ENCODE measurements around the gene MMAB. TPM values are rescaled to one million over a fixed set of nuclear protein-coding genes. Genes with fewer than 3 reads are reported as not detected.

Gene MMAB
- total RNA-seq, 1 experiment from 2014 or later: 34.9 TPM

DNA sequence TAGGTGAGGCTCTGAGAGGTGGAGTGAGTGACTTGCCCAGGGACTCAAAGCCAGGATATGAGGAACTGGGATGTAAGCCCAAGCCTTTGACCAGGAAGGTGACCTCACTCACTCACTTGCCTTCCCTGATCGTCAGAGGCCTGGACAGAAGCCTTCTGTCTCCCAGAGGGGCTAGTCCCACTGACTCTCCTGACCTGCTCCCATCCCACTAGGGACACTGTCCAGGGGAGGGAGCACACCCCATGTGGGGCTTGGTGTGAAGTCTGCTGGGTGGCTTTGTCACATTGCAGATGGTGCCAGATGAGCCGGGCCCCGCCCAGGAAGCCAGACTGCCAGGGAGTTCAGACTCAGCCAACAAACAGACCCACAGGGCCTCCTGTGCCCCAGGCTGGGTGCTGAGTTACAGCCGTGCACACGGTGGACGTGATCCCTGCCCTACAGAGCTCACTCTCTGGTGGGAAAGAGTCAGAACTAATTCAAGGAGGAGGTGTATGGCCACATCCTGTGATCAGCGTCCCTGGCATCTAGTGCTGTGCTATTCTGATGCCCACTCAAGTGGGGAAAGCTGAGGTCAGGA is 28.3 kb downstream of the MMAB start:
- no peak overlapping the region for H3K27ac ChIP-seq (ENCODE audit: low read depth, low read length)
- no peak overlapping the region for H2AFZ ChIP-seq (ENCODE audit: low read depth, low read length, poor library complexity, severe bottlenecking)
- DNase-seq (ENCODE audit: low read depth, low spot score): no peak
- peaks cover 0 to 19% of the 10 kb centered on the region in 2 experiments; a peak in 2 of 4 replicates for H3K4me1 ChIP-seq (ENCODE audit: control insufficient read depth in 1 of 2, insufficient read depth in 2 of 2, low read length in 2 of 2)
- peaks cover 19% of the 10 kb centered on the region; the same call in 1 of the 2 replicates for H3K27me3 ChIP-seq (ENCODE audit: insufficient read depth, low read length)
- no peaks in the 10 kb centered on the region for H3K36me3 ChIP-seq (ENCODE audit: control insufficient read depth in 1 of 2, insufficient read depth in 2 of 2, low read length in 2 of 2)
- no peak overlapping the region for H3K4me3 ChIP-seq (replicated peaks in 1 of 2; ENCODE audit: low read depth in 1 of 2, low read length in 2 of 2)
- no peaks in the 10 kb centered on the region for H3K9me2 ChIP-seq (ENCODE audit: insufficient read depth)
- no peak for TF ChIP-seq YY1 (IDR thresholded peaks at IDR 0.05; ENCODE audit: extremely low read depth, insufficient replicate concordance, low read depth, low read length)
- TF ChIP-seq RAD21 (IDR thresholded peaks at IDR 0.05; ENCODE audit: low read depth): no peak
- no peak for TF ChIP-seq EZH2 (IDR thresholded peaks at IDR 0.05)
- TF ChIP-seq, protein P1, sequence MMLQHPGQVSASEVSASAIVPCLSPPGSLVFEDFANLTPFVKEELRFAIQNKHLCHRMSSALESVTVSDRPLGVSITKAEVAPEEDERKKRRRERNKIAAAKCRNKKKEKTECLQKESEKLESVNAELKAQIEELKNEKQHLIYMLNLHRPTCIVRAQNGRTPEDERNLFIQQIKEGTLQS (IDR thresholded peaks at IDR 0.05): no peak
- CTCF ChIA-PET: no interaction called here
- H4K20me1 ChIP-seq (ENCODE audit: insufficient read depth): no peaks in the 10 kb centered on the region
- peak; percentile 43 for ATAC-seq
- no peak overlapping the region for H3K9ac ChIP-seq (ENCODE audit: low read length)
- no peaks in the 10 kb centered on the region for H3K79me2 ChIP-seq (ENCODE audit: insufficient read depth, low read length)
- no TSS peak for BruUV-seq (replicated peaks)
- H3K4me2 ChIP-seq (ENCODE audit: low read length): peak overlapping the region; percentile 34
- H3K9me3 ChIP-seq (ENCODE audit: control insufficient read depth in 1 of 2, insufficient read depth in 1 of 2, low read depth in 1 of 2, low read length in 2 of 2): no peaks in the 10 kb centered on the region
- RAD21 ChIA-PET (ENCODE audit: low non-redundant PET in 1 of 2, low total read pairs in 2 of 2, uncharacterized antibody in 2 of 2, unreplicated experiment in 2 of 2): no interaction called here
- intact Hi-C loops (cut with micrococcal nuclease): no loop called here
- POLR2A ChIA-PET: no interaction called here

DNA sequence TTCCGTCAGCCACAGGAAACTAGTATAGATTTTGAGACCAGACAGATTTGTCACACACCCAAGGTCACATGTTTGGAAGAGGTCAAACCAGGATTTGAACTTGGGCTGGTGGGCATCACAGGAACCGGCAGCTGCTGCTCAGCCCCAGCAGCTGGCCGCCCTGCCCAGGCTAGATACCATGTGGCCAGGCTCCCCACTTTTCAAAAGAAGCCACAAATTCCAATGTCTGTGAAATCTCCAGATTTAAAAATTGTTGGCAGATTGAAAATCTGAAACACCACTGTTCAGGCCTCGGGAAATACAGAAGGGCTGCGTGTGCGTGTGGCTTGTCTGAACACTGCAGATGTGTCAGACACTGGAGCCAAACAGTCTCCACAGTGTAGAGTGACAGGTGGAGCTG is 30.4 kb downstream of the MMAB start:
- POLR2A ChIA-PET: no interaction called here

More for the DNA sequence above, 30.4 kb downstream of the MMAB start:
- ChIA-PET RAD21 (ENCODE audit: low non-redundant PET in 1 of 2, low total read pairs in 2 of 2, uncharacterized antibody in 2 of 2, unreplicated experiment in 2 of 2) (no interaction called here), CTCF (no interaction called here)
- Histone ChIP-seq H3K27ac (ENCODE audit: low read depth, low read length) (no peak overlapping the region), H3K79me2 (ENCODE audit: insufficient read depth, low read length) (no peaks in the 10 kb centered on the region), H3K9me2 (ENCODE audit: insufficient read depth) (no peaks in the 10 kb centered on the region), H3K4me1 (ENCODE audit: control insufficient read depth in 1 of 2, insufficient read depth in 2 of 2, low read length in 2 of 2) (peaks cover 0 to 24% of the 10 kb centered on the region in 2 experiments; a peak in 2 of 4 replicates), H3K4me2 (ENCODE audit: low read length) (no peak overlapping the region), H3K9ac (ENCODE audit: low read length) (no peak overlapping the region), H3K36me3 (ENCODE audit: control insufficient read depth in 1 of 2, insufficient read depth in 2 of 2, low read length in 2 of 2) (no peaks in the 10 kb centered on the region), H2AFZ (ENCODE audit: low read depth, low read length, poor library complexity, severe bottlenecking) (no peak overlapping the region), H3K27me3 (ENCODE audit: insufficient read depth, low read length) (no peaks in the 10 kb centered on the region), H3K4me3 (replicated peaks in 1 of 2; ENCODE audit: low read depth in 1 of 2, low read length in 2 of 2) (no peak overlapping the region), H3K9me3 (ENCODE audit: control insufficient read depth in 1 of 2, insufficient read depth in 1 of 2, low read depth in 1 of 2, low read length in 2 of 2) (no peaks in the 10 kb centered on the region), H4K20me1 (ENCODE audit: insufficient read depth) (no peaks in the 10 kb centered on the region)
- no peak for ATAC-seq
- intact Hi-C loops (cut with micrococcal nuclease): no loop called here
- TF ChIP-seq EZH2phosphoT487 (IDR thresholded peaks at IDR 0.05; ENCODE audit: borderline replicate concordance): no peak
- no TSS peak for BruUV-seq (replicated peaks)
- no peak for DNase-seq (ENCODE audit: low read depth, low spot score)
